Fibroblast of villous mesenchyme (primary cell): Measurements from ENCODE around the gene UBE3D. TPM values are rescaled to one million over a fixed set of nuclear protein-coding genes. Genes with fewer than 3 reads are reported as not detected.

Source experiments
- DNase-seq: peaks from one replicate; pipeline ENCODE4 v3.0.0-alpha.2; 2010; ENCODE audit warnings: low read depth
- H3K4me3 ChIP-seq: 2 replicates; pipeline ENCODE4 v1.5.1; 2011; ENCODE audit warnings: low read depth, mild to moderate bottlenecking, low read length
- total RNA-seq: library from RNA; depleted of rRNA; stranded (reverse); fragments of >200 nt; gene quantifications from 2 replicates; pipeline ENCODE4 v1.2.3, GENCODE V29; 2012
- TF ChIP-seq, protein P1 (sequence below): IDR thresholded peaks from 2 replicates; pipeline ENCODE4 v1.5.1; 2012; ENCODE audit warnings: low read depth, mild to moderate bottlenecking, low read length; ENCODE audit not compliant: insufficient read depth

UBE3D gene
- total RNA-seq, 1 donor, result 9.5 TPM

DNA sequence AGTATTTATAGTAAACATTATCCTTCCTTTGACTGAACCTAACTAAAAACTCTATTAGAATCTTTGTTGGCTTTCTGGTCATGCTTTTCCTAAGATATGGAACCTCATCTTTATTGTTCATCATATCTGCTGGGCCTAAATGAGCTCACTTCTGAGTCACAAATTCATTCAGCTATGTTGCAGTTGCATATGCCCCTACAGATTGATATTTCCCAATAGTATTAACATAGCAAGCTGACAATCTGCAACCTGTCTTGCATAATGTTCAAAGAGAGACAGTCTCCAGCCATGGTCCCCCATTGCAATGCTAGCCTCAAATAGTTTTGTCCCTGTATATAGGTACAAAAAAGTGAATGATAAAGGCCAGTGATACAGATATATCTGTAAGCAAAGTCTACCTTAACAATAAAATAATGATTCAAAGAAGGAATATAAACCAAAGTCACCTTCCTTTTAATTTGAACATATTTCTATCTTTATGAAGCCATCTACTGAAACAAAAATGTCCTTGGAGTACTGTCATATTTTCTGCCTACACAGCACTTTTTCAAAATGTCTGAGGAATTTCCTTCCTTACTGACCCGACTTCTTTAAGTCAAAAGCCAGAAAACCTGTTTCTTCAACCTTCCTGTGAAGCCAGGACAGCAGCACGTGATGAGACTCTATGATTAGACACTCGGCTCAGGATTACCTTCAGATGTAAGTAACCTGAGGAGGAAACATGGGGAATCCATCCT, 140.7 kb downstream of the UBE3D start:
- no peak overlapping the region for H3K4me3 ChIP-seq
- TF ChIP-seq, protein P1, sequence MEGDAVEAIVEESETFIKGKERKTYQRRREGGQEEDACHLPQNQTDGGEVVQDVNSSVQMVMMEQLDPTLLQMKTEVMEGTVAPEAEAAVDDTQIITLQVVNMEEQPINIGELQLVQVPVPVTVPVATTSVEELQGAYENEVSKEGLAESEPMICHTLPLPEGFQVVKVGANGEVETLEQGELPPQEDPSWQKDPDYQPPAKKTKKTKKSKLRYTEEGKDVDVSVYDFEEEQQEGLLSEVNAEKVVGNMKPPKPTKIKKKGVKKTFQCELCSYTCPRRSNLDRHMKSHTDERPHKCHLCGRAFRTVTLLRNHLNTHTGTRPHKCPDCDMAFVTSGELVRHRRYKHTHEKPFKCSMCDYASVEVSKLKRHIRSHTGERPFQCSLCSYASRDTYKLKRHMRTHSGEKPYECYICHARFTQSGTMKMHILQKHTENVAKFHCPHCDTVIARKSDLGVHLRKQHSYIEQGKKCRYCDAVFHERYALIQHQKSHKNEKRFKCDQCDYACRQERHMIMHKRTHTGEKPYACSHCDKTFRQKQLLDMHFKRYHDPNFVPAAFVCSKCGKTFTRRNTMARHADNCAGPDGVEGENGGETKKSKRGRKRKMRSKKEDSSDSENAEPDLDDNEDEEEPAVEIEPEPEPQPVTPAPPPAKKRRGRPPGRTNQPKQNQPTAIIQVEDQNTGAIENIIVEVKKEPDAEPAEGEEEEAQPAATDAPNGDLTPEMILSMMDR, result no peak
- no peak for DNase-seq

DNA sequence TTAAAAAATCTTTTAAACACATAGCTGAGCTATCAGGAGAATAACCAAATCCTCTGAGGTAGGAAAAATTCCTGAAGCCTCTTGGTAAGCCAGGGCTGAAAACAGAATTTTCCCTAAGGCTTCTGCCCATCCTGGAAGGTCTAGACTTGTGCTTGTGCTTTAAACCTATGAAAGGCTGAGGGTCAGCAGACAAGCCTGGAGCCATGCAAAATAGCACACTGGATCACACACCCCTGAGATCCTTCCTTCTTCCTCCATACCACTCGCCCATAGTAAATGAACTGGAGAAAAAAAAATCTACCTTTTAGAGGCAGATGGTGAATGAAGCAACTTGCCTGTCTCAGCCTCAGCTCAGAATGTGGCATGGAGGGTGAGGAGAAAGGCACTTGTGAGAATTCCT, 144.4 kb downstream of the UBE3D start:
- DNase-seq, result no peak
- H3K4me3 ChIP-seq, result no peak overlapping the region
- TF ChIP-seq, protein P1, result no peak

DNA sequence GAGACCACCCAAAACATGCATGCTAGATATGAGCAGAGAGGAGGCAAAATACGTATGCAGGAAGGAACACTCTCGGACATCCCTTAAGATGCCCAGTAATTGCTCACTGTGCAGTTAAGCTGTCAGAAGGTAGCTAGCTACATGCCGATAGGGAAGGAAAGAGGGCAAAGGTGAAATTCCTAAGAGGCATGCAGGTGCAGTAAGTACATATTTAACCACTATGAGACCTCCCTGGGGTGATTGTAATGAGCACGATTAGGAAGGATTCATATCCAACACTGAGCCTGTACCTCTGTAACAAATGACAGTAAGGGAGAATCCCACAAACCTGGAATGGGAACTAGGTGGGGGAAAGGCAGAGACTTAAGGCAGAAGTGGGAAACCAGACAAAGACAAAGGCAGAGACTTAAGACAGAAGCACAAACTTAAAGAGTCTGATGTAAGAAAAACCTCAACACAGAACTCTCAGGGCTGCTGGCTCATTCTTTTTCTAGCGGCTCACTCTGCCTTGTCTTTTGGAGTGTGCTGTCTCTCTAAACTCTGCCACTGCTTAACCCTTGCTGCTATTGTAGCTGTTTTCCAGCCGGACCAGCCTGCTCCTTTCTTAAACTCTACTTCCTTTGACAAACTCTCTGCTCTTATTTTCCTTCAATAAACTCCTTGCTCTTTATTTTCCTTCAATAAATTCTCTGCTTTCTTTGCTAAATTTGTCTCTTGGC, 148.1 kb downstream of the UBE3D start:
- no peak overlapping the region for H3K4me3 ChIP-seq
- TF ChIP-seq, protein P1, result no peak
- no peak for DNase-seq

DNA sequence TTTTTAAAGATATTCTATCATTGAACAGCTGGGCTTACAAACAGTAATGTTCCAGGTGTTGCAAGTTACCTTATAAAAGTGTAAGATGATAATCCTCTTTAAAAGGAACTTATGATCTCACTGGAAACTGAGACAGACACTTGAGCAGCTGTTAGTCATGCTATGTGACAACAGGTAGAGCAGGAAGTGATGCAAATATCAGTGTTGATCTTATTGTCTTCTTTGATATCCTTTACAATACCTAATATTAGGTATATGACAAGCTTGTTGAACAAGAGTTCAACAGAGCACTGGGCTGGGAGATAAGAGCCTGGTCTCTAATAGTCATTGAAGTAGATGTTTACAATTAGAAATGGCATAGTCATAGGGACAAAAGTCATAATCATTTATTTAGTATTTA, 150.0 kb downstream of the UBE3D start:
- DNase-seq, result no peak
- no peak overlapping the region for H3K4me3 ChIP-seq
- TF ChIP-seq, protein P1, result no peak

DNA sequence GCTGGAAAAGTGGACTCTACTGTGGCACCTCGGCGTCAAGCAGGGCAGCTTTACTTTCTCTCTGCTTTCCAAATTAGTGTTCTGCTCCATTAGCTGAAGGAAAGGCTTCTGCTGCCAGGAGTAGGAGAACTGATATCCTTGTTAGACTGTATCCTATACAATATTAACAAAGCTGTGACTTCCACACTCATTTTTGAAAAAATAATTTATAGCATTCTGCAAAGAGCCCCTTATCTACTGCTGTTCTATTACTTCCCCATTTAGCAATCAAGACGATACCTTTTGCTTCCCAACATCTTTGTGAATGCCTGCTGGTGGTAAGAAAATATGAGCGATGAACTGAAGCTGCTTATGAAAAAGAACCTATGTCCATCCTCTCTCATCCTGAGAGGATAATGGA, 151.1 kb downstream of the UBE3D start:
- TF ChIP-seq, protein P1, result no peak
- no peak for DNase-seq

DNA sequence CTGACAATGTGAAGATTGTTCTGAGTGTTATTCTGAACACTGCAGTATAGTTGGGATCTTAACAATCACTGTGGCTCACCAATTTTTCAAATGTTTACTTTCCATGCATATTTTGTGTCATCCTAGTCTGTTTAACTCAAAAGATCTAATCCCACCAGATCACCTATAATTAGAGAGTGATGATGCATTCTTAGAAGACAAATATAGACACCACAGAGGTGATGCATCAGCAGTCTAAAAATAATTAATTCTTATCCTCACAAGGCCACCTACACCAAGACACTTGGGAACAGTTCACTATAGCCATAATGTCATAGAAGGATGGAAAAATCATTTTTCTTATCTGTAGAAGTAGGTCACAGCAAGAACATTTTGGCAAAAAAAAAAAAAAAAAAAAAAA, 154.8 kb downstream of the UBE3D start:
- TF ChIP-seq, protein P1, result no peak
- no peak overlapping the region for H3K4me3 ChIP-seq

More for the DNA sequence above, 151.1 kb downstream of the UBE3D start:
- no peak overlapping the region for H3K4me3 ChIP-seq

DNA sequence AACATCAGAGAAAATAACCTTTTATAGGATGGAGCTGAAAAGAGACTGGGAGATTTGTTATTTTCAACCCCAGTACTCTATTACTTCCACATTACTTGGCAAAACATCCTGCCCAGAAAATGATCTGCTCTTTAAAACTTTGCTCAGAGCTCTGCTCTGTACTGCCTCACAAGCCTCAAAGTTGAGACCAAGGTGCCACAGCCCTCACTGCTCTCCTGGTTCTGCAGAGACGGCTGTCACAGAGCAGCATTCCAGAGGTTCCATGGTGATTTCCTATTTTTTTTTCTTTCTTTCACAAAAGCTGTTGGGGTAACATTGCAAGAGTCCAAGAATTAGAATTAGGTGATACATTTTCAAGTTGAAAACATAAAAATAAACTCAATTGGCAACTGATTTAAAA, 155.2 kb downstream of the UBE3D start:
- no peak for DNase-seq
- TF ChIP-seq, protein P1, result no peak

More for the DNA sequence above, 154.8 kb downstream of the UBE3D start:
- no peak for DNase-seq

More for the DNA sequence above, 155.2 kb downstream of the UBE3D start:
- no peak overlapping the region for H3K4me3 ChIP-seq
